GM12872 (cell line): ENCODE data around the gene ADAMTS12.

Source experiments
- CTCF ChIP-seq: IDR thresholded peaks from 3 replicates; pipeline ENCODE4 v1.5.1; 2011; ENCODE audit warnings: low read depth, mild to moderate bottlenecking, low read length, moderate library complexity; ENCODE audit not compliant: insufficient read depth

ADAMTS12 gene

GRCh38 chr5:33892620-33893137, 889 bp upstream of the ADAMTS12 start:
- no peak for TF ChIP-seq CTCF

GRCh38 chr5:33891446-33891787, 373 bp downstream of the ADAMTS12 start:
- TF ChIP-seq CTCF = no peak

- TF ChIP-seq CTCF = peak; percentile 53; the same call in 2 of the 3 replicates
These were observed 1.4 kb downstream of the ADAMTS12 start for GRCh38 chr5:33890131-33891032.

GRCh38 chr5:33888587-33888986, 3.2 kb downstream of the ADAMTS12 start:
- TF ChIP-seq CTCF = no peak

- no peak for TF ChIP-seq CTCF
These were observed 4.5 kb downstream of the ADAMTS12 start for GRCh38 chr5:33887268-33887667.

GRCh38 chr5:33886283-33886682, 5.5 kb downstream of the ADAMTS12 start:
- no peak for TF ChIP-seq CTCF

GRCh38 chr5:33885679-33886078, 6.1 kb downstream of the ADAMTS12 start:
- TF ChIP-seq CTCF = no peak
